ENCODE data around the gene HINT3. TPM values are rescaled to one million over a fixed set of nuclear protein-coding genes. Genes with fewer than 3 reads are reported as not detected.

HINT3 gene
- total and polyA plus RNA-seq, 2 experiments from 2014 or later, result 1.8 to 8.0 TPM

- H3K9me2 ChIP-seq (ENCODE audit: insufficient read depth), result no peaks in the 10 kb centered on the region
- H4K20me1 ChIP-seq (replicated peaks; ENCODE audit: insufficient read depth), result no peaks in the 10 kb centered on the region
- H2AFZ ChIP-seq, result no peak overlapping the region
- no peaks in the 10 kb centered on the region for H3K9me3 Mint-ChIP-seq
- TF ChIP-seq CREB1 (CRISPR knock-in tag; IDR thresholded peaks at IDR 0.05; ENCODE audit: low read depth) (no peak), ZNF462 (CRISPR knock-in tag; IDR thresholded peaks at IDR 0.05) (no peak), NANOG (IDR thresholded peaks at IDR 0.05; ENCODE audit: borderline replicate concordance) (no peak), ZNF114 (CRISPR knock-in tag; IDR thresholded peaks at IDR 0.05) (no peak), ZNF331 (CRISPR knock-in tag; IDR thresholded peaks at IDR 0.05; ENCODE audit: low read depth) (no peak), EZH2 (IDR thresholded peaks at IDR 0.05; ENCODE audit: low read depth, unreplicated experiment) (no peak)
- TF ChIP-seq, protein P1, sequence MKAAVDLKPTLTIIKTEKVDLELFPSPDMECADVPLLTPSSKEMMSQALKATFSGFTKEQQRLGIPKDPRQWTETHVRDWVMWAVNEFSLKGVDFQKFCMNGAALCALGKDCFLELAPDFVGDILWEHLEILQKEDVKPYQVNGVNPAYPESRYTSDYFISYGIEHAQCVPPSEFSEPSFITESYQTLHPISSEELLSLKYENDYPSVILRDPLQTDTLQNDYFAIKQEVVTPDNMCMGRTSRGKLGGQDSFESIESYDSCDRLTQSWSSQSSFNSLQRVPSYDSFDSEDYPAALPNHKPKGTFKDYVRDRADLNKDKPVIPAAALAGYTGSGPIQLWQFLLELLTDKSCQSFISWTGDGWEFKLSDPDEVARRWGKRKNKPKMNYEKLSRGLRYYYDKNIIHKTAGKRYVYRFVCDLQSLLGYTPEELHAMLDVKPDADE (IDR thresholded peaks at IDR 0.05), result no peak
- 0 out of 3 replicates have a peak, but pooled peaks cover 2% of the 10 kb centered on the region for H3K4me1 Mint-ChIP-seq
- no peak for DNase-seq (ENCODE audit: low spot score)
- H3K36me3 ChIP-seq (ENCODE audit: insufficient read depth), result no peaks in the 10 kb centered on the region
- peaks cover 10% of the 10 kb centered on the region for H3K4me1 ChIP-seq (ENCODE audit: insufficient read depth)
- no peak overlapping the region for H3K4me3 ChIP-seq
- no peak overlapping the region for H3K27ac ChIP-seq (ENCODE audit: low read depth)
- H3F3A ChIP-seq (replicated peaks; ENCODE audit: low read depth), result no peaks in the 10 kb centered on the region
- no peak overlapping the region for H3K4me3 Mint-ChIP-seq
- no peaks in the 10 kb centered on the region for H3K27me3 Mint-ChIP-seq (ENCODE audit: insufficient read depth, low read depth, poor library complexity)
- no peak overlapping the region for H3K4me2 ChIP-seq
- no peaks in the 10 kb centered on the region for H3K36me3 Mint-ChIP-seq (ENCODE audit: low read depth)
- H3K27ac Mint-ChIP-seq, result no peak overlapping the region
- H3K79me2 ChIP-seq (replicated peaks; ENCODE audit: insufficient read depth), result no peaks in the 10 kb centered on the region
- no peaks in the 10 kb centered on the region for H3K27me3 ChIP-seq (ENCODE audit: insufficient read depth)
- no peak for ATAC-seq
Observed at GRCh38 chr6:125959041-125959440, 2.5 kb downstream of the HINT3 start.

Data from GM23338 (cell line).